GM19438 (cell line): ENCODE results near the gene SPARCL1.

Experiments used
- ATAC-seq: cut with Tn5 transposase; IDR thresholded peaks from one replicate; pipeline ENCODE4 v1.9.1; 2021; ENCODE audit warnings: low read depth; ENCODE audit not compliant: unreplicated experiment

SPARCL1 gene

GRCh38 chr4:87541956-87542709 lies 13.0 kb upstream of the SPARCL1 start:
- no peak for ATAC-seq

GRCh38 chr4:87541521-87541920 lies 12.3 kb upstream of the SPARCL1 start:
- no peak for ATAC-seq

GRCh38 chr4:87540146-87541058 lies 11.2 kb upstream of the SPARCL1 start:
- no peak for ATAC-seq

- ATAC-seq: no peak
Observed at GRCh38 chr4:87532907-87533306, 3.7 kb upstream of the SPARCL1 start.

- no peak for ATAC-seq
Observed at GRCh38 chr4:87532109-87532508, 2.9 kb upstream of the SPARCL1 start.

GRCh38 chr4:87531621-87532020 lies 2.4 kb upstream of the SPARCL1 start:
- ATAC-seq: no peak

- no peak for ATAC-seq
Observed at GRCh38 chr4:87530868-87531267, 1.7 kb upstream of the SPARCL1 start.

- no peak for ATAC-seq
Observed at GRCh38 chr4:87530229-87530628, 1.1 kb upstream of the SPARCL1 start.

GRCh38 chr4:87527431-87528220 lies 1.6 kb downstream of the SPARCL1 start:
- no peak for ATAC-seq

- no peak for ATAC-seq
Observed at GRCh38 chr4:87525636-87526295, 3.4 kb downstream of the SPARCL1 start.

GRCh38 chr4:87524456-87524855 lies 4.7 kb downstream of the SPARCL1 start:
- ATAC-seq: no peak

- ATAC-seq: no peak
Observed at GRCh38 chr4:87523307-87523706, 5.9 kb downstream of the SPARCL1 start.

- no peak for ATAC-seq
Observed at GRCh38 chr4:87521757-87522374, 7.3 kb downstream of the SPARCL1 start.

GRCh38 chr4:87521319-87521718 lies 7.9 kb downstream of the SPARCL1 start:
- ATAC-seq: no peak

GRCh38 chr4:87517621-87518020 lies 11.6 kb downstream of the SPARCL1 start:
- no peak for ATAC-seq

- no peak for ATAC-seq
Observed at GRCh38 chr4:87516683-87517082, 12.5 kb downstream of the SPARCL1 start.

- ATAC-seq: no peak
Observed at GRCh38 chr4:87512400-87512799, 16.8 kb downstream of the SPARCL1 start.

- ATAC-seq: no peak
Observed at GRCh38 chr4:87511500-87511899, 17.7 kb downstream of the SPARCL1 start.

GRCh38 chr4:87510747-87511146 lies 18.4 kb downstream of the SPARCL1 start:
- no peak for ATAC-seq
